ENCODE data around the gene TYW1B.
A peak's percentile ranks its signal among the peaks of the same experiment; 100 is the strongest.
"Not testable (repeated sequence)": the region's sequence is repeated elsewhere in the genome, so short reads cannot be mapped to it uniquely, and the experiment has no call there.

The TYW1B gene

GRCh38 chr7:72823765-72824732, 4.0 kb downstream of the TYW1B start:
- H3K27ac ChIP-seq = not testable (repeated sequence)
- peak; percentile 62 for TF ChIP-seq CTCF (conservative IDR thresholded peaks at IDR 0.05)

GRCh38 chr7:72822497-72822896, 5.5 kb downstream of the TYW1B start:
- H3K27ac ChIP-seq = not testable (repeated sequence)

GRCh38 chr7:72818663-72819361, 9.2 kb downstream of the TYW1B start:
- H3K27ac ChIP-seq = not testable (repeated sequence)

GRCh38 chr7:72817661-72818060, 10.3 kb downstream of the TYW1B start:
- H3K27ac ChIP-seq = not testable (repeated sequence)

- not testable (repeated sequence) for H3K27ac ChIP-seq
Measured at GRCh38 chr7:72816370-72817157, 11.4 kb downstream of the TYW1B start.

- not testable (repeated sequence) for H3K27ac ChIP-seq
Measured at GRCh38 chr7:72810437-72810836, 17.6 kb downstream of the TYW1B start.

- not testable (repeated sequence) for H3K27ac ChIP-seq
Measured at GRCh38 chr7:72808511-72808910, 19.5 kb downstream of the TYW1B start.

- H3K27ac ChIP-seq = not testable (repeated sequence)
Measured at GRCh38 chr7:72806851-72807250, 21.1 kb downstream of the TYW1B start.

GRCh38 chr7:72805526-72806494, 22.2 kb downstream of the TYW1B start:
- H3K27ac ChIP-seq = no peak overlapping the region
- no peak for TF ChIP-seq CTCF (conservative IDR thresholded peaks at IDR 0.05)

GRCh38 chr7:72803778-72804177, 24.2 kb downstream of the TYW1B start:
- not testable (repeated sequence) for H3K27ac ChIP-seq

- not testable (repeated sequence) for H3K27ac ChIP-seq
Measured at GRCh38 chr7:72801564-72801963, 26.4 kb downstream of the TYW1B start.

- H3K27ac ChIP-seq = not testable (repeated sequence)
Measured at GRCh38 chr7:72795401-72795800, 32.6 kb downstream of the TYW1B start.
